Activated CD4-positive, alpha-beta T cell treated with anti-CD3 and anti-CD28 coated beads, Interleukin-2, amount 50 U/mL, for 24 hours (primary cell): ENCODE measurements around the gene XPO6.
A peak's percentile ranks its signal among the peaks of the same experiment; 100 is the strongest.
"Not testable (repeated sequence)": the region's sequence is repeated elsewhere in the genome, so short reads cannot be mapped to it uniquely, and the experiment has no call there.

Experiments
- DNase-seq, 2 donors: peaks; one replicate each; pipeline ENCODE4 v3.0.0-alpha.2; 2020; ENCODE audit warnings: low read depth in 1 of 2, low spot score in 1 of 2

XPO6 gene

GRCh38 chr16:28211758-28212531 lies at the start of gene XPO6:
XPO6 (minus strand) TSS chr16:28211965; CDS start chr16:28211368, 597 bp downstream.
- DNase-seq = peak; percentile 98 to 100

- no peak for DNase-seq
These were observed 48.4 kb upstream of the XPO6 start for GRCh38 chr16:28260193-28260592.

- DNase-seq = no peak
These were observed 48.0 kb upstream of the XPO6 start for GRCh38 chr16:28259781-28260150.

GRCh38 chr16:28259091-28259780 lies 47.5 kb upstream of the XPO6 start:
- no peak for DNase-seq

- DNase-seq = no peak
These were observed 46.8 kb upstream of the XPO6 start for GRCh38 chr16:28258567-28258966.

- no peak for DNase-seq
These were observed 45.5 kb upstream of the XPO6 start for GRCh38 chr16:28257256-28257655.

- DNase-seq = no peak
These were observed 44.1 kb upstream of the XPO6 start for GRCh38 chr16:28255838-28256237.

- no peak for DNase-seq
These were observed 42.4 kb upstream of the XPO6 start for GRCh38 chr16:28254158-28254557.

GRCh38 chr16:28250999-28251398 lies 39.2 kb upstream of the XPO6 start:
- no peak for DNase-seq

GRCh38 chr16:28249483-28249882 lies 37.7 kb upstream of the XPO6 start:
- DNase-seq = not testable (repeated sequence)

GRCh38 chr16:28241924-28242323 lies 30.2 kb upstream of the XPO6 start:
- no peak for DNase-seq

- no peak for DNase-seq
These were observed 26.1 kb upstream of the XPO6 start for GRCh38 chr16:28237754-28238357.

GRCh38 chr16:28231763-28232162 lies 20.0 kb upstream of the XPO6 start:
- DNase-seq = no peak

GRCh38 chr16:28223909-28224308 lies 12.1 kb upstream of the XPO6 start:
- DNase-seq = not testable (repeated sequence)

GRCh38 chr16:28219777-28220176 lies 8.0 kb upstream of the XPO6 start:
- DNase-seq = not testable (repeated sequence)

GRCh38 chr16:28219282-28219681 lies 7.5 kb upstream of the XPO6 start:
- DNase-seq = no peak

GRCh38 chr16:28218109-28218508 lies 6.3 kb upstream of the XPO6 start:
- DNase-seq = peak; percentile 12 to 60

- DNase-seq = no peak
These were observed 5.6 kb upstream of the XPO6 start for GRCh38 chr16:28217326-28217725.

GRCh38 chr16:28213396-28213795 lies 1.6 kb upstream of the XPO6 start:
- DNase-seq = no peak

- DNase-seq = no peak
These were observed 738 bp upstream of the XPO6 start for GRCh38 chr16:28212532-28212873.

- peak; percentile 51 to 52 for DNase-seq
These were observed 681 bp downstream of the XPO6 start for GRCh38 chr16:28210979-28211588.

- DNase-seq = no peak
These were observed 1.5 kb downstream of the XPO6 start for GRCh38 chr16:28210264-28210663.
